Cardiac fibroblast (primary cell): ENCODE data around the gene TALDO1.

Source experiments
- DNase-seq, 2 donors: peaks; one replicate each; pipeline versions ENCODE4 v3.0.0 to v3.0.0-alpha.2; 2010; ENCODE audit warnings: low read depth in 2 of 2
- H3K4me3 ChIP-seq, 2 donors: replicated peaks in 1 of 2; 1 replicate in 1 of 2; 2 replicates in 1 of 2; pipeline ENCODE4 v1.5.1; 2011; ENCODE audit warnings: low read depth in 2 of 2, low read length in 2 of 2, mild to moderate bottlenecking in 2 of 2, moderate library complexity in 1 of 2
- CTCF ChIP-seq: IDR thresholded peaks from one replicate; pipeline ENCODE4 v1.5.1; 2011; ENCODE audit warnings: low read depth, mild to moderate bottlenecking, low read length, inconsistent platforms

Gene TALDO1

GRCh38 chr11:765025-765801 is 17.9 kb downstream of the TALDO1 start:
- no peak overlapping the region for H3K4me3 ChIP-seq
- DNase-seq: peak; percentile 59
- peak; percentile 62 for TF ChIP-seq CTCF

- no peak for TF ChIP-seq CTCF
- H3K4me3 ChIP-seq: no peak overlapping the region
Observed at GRCh38 chr11:765802-766091, 18.5 kb downstream of the TALDO1 start.

GRCh38 chr11:766106-766935 is 19.1 kb downstream of the TALDO1 start:
- no peak for TF ChIP-seq CTCF
- DNase-seq: no peak
- no peak overlapping the region for H3K4me3 ChIP-seq

More at GRCh38 chr11:765802-766091, 18.5 kb downstream of the TALDO1 start:
- DNase-seq: no peak

GRCh38 chr11:766936-767210 is 19.6 kb downstream of the TALDO1 start:
- H3K4me3 ChIP-seq: no peak overlapping the region
- no peak for TF ChIP-seq CTCF
- no peak for DNase-seq

- TF ChIP-seq CTCF: no peak
- no peak overlapping the region for H3K4me3 ChIP-seq
- no peak for DNase-seq
Observed at GRCh38 chr11:767238-767637, 20.0 kb downstream of the TALDO1 start.

GRCh38 chr11:769887-770641 is 22.8 kb downstream of the TALDO1 start:
- no peak for TF ChIP-seq CTCF
- no peak for DNase-seq
- no peak overlapping the region for H3K4me3 ChIP-seq
